ENCODE measurements around the gene AWAT2.

The AWAT2 gene

DNA sequence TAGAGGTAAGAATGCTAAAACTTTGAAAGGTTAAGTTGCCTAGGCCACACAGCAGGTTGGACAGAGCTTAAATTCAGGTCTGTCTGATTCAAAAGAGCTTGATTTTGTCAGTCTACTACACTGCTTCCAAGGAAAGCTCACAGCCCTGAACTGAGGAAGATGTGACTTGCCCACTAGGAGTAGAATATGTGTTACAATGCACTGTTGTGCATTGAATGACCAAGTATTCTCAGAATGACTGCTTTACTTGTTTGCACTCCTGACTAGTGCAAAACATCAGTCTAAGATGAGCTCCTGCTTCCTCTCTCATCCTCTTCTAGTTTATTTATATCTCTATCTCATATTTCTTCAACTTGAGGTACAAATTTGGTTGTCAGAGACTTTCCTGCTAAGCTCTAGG is 56.2 kb downstream of the AWAT2 start:
- Mint-ChIP-seq H3K36me3 (no peaks in the 10 kb centered on the region), H3K27ac (no peak overlapping the region), H3K4me1 (no peaks in the 10 kb centered on the region), H3K9me3 (no peaks in the 10 kb centered on the region), H3K4me3 (no peak overlapping the region)
- ATAC-seq (peak; percentile 63), DNase-seq (ENCODE audit: low spot score in 2 of 2) (no peak)

DNA sequence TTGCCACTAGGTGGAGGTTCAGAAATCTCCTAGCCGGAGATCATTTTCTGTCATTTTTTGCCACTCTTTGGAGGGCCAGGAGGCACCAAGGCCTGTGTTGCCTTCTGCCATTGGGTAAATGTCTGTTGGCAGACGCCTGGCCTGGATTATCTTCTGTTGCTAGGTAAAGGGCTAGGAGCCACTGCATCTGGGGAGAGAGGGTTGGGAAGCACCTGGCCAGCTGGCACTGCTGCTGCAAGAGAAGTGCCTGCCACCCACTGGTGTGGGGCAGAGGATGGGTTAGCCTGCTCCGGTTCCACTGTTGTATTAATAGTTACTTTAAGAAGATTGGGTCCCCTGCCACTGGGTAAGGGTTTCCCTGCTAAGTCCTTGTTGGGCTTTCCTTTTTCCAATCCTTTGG is 58.1 kb downstream of the AWAT2 start:
- Mint-ChIP-seq H3K4me1 (no peaks in the 10 kb centered on the region), H3K9me3 (no peaks in the 10 kb centered on the region), H3K36me3 (no peaks in the 10 kb centered on the region), H3K27ac (no peak overlapping the region), H3K4me3 (no peak overlapping the region)
- DNase-seq (ENCODE audit: low spot score in 2 of 2): no peak
- no peak for ATAC-seq
